GM18502 (cell line): ENCODE data around the gene GABPB2.
"Not testable (repeated sequence)": the region's sequence is repeated elsewhere in the genome, so short reads cannot be mapped to it uniquely, and the experiment has no call there.

ENCODE experiments used
- ATAC-seq: cut with Tn5 transposase; IDR thresholded peaks from one replicate; pipeline ENCODE4 v1.9.1; 2021; ENCODE audit warnings: mild to moderate bottlenecking; ENCODE audit not compliant: unreplicated experiment, poor library complexity

GABPB2 gene

DNA sequence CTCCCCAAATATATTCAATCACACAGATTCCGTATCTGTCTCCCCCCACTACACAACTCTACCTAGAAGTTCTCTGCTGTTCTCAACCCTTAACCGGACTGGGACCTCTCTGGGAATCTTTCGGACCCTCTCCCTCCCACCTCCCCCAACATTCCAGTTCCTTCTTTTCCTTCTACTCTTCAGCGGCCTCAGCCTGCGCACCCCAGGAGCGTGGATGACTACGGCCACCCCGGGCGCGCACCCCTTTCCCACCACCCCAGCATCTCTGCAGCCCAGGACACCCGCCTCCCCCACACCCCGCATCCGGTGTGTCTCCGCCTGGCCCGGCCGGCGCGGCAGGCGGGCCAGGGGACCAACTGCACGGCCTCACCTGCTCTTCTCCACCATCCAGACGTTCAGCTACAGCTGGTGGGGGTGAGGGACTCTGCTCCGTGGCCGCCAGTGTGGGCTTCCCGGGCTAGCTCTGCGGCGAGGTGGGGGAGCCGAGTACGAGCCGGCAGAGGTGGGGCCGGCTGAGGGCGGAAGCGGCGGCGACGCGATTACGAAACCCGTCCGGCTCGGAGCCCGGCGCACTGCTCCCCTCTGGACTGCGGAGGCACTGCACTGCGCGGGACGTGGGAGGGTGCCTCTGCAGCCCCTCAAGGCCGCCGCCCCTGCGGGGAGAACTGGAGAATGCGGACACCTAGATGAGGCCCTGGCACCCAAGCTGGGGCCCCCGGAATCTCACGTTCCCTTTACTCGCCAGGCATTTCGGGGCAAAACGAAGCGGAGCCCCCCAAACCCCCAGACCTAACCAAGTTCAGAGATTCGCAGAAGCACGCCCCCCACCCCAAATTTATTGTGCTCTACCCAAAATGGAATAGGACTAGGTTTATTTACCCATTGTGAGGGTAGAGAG is 11.2 kb upstream of the GABPB2 start, which contains the start of gene CDC42SE1:
CDC42SE1 (minus strand) TSS at position 514 of the 898 bp plus-strand sequence. CDS start 3,892 bp downstream, outside the sequence.
- peak; percentile 85 for ATAC-seq

DNA sequence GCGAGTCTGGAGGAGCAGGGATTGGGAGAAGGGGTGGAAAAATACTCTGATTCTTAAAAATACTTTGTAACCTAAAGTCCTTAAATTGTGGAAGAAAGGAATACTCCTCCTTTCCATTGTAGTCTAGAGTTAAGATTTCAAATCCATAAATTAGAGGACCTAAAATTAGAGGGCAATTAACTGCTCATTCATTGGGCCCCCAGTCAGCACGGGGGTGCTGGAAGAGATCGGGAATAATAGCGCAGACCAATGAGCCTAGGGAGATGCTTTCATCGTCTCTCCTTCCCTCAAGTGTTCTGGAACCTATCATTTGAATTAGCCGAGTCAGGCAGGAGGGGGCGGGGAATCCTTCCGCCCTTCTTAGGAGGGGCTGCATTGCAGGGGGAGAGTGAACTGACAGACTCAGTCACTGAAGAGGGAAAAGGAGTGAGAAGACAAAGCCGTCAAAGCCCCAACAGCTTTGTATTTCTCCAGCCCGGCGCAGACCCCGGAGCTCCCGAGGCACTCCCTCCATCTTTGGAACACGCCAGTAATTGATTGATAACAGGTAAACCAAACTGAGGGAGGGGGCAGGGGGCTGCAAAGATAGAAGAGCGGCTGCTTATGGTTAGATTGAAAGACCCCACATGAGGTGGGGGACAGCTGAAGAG is 10.4 kb upstream of the GABPB2 start, which contains the start of gene MLLT11:
MLLT11 (plus strand) TSS at position 391 of the 650 bp plus-strand sequence. CDS start 6,828 bp downstream, outside the sequence.
- no peak for ATAC-seq

DNA sequence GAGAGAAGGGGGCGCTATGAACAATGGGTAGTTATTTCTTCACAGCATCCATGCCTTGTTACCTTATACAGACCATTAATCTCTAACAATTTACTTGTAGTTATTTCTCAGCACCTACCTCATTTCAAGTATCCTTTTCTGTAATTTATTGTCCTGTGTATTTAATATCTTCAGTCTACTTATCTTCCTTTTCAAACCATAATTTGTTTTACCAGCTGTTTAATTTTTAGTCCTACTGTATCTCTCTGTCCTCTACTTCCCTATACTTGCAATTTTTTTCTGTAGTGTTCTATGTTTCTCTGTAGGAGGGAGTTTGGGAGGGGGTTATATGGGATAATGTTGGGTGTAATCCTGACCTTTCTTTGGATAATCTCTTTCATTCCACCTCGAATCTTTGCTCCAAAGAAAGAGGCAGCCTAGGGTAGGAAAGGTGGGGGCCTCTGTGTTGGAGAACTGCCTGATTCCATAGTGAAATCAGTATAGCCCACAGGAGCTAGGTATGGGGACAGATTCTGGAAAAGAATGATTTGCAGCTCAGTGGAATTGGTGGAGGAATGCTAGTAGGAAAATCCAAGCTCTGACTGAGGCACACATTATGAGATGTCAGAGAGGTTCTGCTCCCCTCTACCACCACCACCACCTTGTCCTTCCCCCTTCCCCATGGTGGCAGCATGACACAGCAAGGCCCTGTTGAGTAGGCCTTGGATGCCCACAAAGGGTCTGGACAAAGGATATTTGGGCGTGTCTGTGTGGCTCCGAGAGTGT is 9.7 kb upstream of the GABPB2 start:
- no peak for ATAC-seq

DNA sequence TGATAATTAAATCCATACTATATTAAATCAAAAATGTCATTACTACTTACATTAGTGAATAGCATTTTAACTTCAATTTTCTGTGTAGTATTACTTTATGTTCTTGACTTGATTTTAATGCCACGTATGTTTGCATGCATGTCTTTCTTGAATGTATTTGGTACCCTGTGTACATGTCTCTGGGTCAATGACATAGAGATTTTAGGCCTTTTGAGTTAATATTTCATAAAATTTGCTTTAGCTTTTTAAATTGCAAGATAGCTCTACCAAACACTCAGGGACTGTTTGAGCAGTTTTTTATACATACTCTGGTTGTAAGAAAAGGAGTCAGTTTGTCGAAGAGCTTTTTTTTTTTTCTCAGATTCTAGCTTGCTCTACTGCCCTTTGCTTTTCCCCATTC is 8.9 kb upstream of the GABPB2 start:
- ATAC-seq = no peak

DNA sequence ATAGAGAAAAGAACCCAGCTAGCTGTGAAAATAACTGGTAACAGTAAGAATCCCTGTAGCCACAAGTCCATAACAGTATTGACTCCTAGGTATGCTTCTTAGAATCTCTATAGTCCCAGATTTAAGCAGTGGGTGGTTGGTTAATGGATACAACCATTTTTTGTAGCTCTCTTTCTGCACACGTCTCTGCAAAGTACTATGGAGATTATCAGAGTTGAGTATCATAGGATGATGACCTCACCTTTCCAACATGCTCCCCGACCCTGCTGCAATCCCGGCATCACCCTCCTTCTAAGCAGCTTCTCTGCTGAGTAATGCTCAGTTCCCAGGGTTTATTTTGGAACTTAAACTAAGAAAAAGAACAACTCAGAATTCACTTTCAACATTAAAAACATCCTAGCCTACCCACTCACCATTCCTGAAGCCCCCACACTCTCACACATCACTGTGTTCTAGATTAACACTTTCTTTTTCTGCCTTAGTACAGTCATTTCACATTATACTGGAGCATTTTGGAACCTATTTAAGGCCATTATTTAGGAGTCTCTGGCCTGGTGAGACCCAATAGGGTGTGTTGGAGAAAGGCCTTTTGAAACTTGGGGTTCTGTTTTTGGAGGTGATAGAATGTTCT is 7.7 kb upstream of the GABPB2 start:
- ATAC-seq = no peak

DNA sequence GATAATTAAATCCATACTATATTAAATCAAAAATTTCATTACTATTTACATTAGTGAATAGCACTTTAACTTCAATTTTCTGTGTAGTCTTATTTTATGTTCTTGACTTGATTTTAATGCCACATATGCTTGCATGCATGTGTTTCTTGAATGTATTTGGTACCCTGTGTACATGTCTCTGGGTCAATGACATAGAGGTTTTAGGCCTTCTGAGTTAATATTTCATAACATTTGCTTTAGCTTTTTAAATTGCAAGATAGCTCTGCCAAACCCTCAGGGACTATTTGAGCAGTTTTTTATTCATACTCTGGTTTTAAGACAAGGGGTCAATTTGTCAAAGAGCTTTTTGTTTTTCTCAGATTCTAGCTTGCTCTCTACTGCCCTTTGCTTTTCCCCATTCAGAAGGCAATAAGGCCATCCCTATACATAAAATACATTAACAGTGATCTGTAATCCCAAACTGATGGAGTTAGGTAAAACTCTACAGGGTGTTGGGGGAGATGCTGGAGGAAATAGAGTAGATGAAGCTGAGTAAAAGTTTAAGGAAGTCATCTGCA is 5.4 kb upstream of the GABPB2 start:
- ATAC-seq = no peak

DNA sequence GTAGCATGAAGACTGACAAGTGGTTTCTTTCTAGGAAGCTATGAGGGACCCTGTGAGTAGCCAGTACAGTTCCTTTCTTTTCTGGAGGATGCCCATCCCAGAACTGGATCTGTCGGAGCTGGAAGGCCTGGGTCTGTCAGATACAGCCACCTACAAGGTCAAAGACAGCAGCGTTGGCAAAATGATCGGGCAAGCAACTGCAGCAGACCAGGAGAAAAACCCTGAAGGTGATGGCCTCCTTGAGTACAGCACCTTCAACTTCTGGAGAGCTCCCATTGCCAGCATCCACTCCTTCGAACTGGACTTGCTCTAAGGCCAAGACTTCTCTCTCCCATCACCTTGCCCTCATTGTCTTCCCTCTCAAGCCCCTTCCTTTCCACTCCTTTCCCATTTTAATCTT is 3.4 kb upstream of the GABPB2 start:
- ATAC-seq = no peak

DNA sequence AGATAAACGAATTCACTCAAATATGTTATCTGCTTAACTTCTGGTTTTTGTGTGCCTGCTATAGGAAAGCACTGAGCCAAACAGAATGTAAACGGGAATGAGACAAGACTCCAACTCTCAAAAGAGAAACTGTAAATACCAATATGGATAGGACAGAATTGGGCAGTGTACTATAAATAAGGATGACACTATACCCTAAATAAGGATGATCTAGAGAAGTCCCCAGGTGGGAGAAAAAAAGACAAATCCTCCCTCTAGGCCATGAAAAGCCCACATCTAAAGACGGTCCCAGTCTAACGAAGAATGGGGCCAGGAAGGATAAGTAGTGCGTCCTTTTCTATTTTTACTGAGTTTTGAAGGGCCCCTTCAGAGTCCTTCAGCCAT is 1.5 kb upstream of the GABPB2 start:
- no peak for ATAC-seq

DNA sequence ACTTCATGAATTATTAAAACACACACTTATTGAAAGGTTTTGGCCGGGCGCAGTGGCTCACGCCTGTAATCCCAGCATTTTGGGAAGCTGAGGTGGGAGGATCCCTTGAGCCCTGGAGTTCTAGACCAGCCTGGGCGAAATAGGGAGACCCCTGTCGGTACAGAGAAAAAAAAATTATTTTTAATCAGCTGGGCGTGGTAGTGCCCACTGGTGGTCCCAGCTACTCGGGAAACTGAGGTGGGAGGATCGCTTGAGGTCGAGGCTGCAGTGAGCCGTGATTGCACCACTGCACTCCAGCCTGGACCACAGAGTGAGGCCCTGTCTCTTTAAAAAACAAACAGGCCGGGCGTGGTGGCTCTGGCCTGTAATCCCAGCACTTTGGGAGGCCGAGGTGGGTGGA is 1.7 kb downstream of the GABPB2 start:
- ATAC-seq = no peak

DNA sequence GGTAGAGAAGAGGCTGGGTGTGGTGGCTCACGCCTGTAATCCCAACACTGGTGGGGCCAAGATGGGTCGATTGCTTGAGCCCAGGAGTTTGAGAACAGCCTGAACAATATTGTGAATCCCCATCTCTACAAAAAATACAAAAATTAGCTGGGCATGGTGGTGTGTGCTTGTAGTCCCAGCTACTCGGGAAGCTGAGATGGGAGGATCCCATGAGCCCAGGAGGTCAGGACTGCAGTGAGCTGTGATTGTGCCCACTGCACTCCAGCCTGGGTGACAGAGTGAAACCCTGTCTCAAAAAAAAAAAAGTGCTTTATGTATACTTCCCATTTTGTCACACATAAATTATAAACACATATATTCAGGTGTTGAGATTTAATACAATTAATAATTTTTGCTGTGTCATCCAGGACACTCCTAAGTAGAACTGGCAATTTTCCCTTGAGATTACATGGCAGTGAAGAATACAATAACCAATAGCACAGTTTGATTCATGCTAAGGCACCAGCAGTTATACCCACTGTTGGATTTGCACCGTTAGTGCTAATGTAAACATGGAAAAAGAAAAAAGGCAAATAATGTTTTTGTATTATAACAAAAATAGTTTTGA is 15.5 kb downstream of the GABPB2 start:
- no peak for ATAC-seq

DNA sequence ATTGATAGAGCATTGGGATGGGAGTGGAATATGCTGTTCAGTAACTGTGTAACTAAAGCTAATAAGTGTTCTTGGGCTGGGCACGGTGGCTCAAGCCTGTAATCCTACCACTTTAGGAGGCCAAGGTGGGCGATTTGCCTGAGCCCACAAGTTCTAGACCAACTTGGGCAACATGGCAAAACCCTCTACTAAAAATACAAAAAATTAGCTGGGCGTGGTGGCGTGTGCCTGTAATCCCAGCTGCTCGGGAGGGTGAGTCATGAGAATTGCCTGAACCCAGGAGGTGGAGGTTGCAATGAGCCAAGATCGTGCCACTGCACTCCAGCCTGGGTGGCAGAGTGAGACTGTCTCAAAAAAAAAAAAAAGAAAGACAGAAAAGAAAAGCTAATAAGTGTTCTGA is 26.9 kb downstream of the GABPB2 start:
- not testable (repeated sequence) for ATAC-seq

DNA sequence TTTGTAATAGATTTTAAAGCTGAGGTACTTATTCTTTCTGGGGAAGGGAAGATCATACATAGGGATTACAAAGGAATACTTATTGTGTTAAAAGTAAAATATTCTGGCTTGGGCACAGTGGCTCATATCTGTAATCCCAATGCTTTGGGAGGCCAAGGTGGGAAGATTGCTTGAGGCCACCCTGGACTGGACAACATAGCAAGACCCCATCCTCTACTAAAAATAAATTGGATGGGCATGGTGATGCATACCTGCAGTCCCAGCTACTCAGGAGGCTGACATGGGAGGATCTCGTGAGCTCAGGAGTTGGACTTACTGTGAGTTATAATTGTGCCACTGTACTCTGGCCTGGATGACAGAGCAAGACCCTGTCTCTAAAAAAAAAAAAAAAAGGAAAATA is 27.6 kb downstream of the GABPB2 start:
- no peak for ATAC-seq

DNA sequence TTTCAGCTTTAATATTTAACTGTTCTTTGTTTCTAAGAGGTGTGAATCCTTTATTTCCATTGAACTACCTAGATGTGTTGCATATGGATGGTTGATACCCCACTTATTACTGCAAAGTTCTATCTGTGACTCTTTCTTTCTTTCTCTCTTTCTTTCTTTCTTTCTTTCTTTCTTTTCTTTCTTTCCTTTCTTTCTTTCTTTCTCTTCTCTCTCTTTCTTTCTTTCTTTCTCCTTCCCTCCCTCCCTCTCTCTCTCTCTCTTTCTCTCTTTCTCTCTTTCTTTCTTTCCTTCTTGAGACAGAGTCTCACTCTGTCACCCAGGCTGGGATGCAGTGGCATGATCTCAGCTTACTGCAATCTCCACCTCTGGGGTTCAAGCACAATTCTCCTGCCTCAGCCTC is 34.1 kb downstream of the GABPB2 start:
- ATAC-seq = no peak

DNA sequence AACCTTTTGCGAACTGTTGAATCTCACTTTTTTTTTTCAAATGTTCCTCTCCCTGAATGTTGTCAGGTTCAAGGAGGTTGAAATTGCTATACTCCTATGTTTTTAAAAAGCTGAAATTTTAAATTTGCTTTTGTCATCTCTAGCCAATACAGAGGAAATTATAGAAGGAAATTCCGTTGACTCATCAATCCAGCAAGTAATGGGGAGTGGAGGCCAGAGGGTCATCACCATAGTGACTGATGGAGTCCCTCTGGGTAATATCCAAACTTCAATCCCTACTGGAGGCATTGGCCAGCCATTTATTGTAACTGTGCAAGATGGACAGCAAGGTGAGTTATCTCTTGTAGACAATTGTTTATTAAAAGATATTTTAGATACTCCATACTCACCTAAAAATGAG is 36.3 kb downstream of the GABPB2 start:
- no peak for ATAC-seq

DNA sequence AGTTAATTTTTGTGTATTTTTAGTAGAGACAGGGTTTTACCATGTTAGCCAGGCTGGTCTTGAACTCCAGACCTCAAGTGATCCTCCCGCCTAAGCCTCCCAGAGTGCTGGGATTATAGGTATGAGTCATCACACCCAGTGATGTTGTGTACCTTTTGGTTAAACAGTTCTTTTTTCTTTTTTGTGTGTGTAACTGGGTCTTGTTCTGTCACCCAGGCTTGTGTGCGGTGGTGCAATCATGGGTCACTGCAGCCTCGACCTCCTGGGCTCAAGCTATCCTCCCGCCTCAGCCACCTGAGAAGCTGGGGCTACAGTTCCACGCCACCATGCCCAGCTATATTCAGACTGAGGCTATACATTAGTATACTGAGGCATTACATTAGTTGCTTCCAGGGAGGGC is 37.8 kb downstream of the GABPB2 start:
- ATAC-seq = no peak

DNA sequence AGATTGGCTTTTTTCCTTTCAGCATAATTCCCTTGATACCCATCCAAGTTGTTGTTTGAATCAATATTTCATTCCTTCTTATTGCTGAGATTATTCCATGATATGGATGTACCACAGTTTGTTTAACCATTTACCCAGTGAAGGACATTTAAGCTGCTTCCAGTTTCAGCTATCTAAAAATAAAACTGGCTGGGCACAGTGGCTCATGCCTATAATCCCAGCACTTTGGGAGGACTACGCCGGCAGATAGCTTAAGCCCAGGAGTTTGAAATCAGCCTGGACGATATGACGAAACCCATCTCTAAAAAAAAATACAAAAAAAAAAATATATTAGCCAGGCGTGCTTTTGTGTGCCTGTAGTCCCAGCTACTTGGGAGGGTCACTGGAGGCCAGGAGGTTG is 43.3 kb downstream of the GABPB2 start:
- no peak for ATAC-seq

DNA sequence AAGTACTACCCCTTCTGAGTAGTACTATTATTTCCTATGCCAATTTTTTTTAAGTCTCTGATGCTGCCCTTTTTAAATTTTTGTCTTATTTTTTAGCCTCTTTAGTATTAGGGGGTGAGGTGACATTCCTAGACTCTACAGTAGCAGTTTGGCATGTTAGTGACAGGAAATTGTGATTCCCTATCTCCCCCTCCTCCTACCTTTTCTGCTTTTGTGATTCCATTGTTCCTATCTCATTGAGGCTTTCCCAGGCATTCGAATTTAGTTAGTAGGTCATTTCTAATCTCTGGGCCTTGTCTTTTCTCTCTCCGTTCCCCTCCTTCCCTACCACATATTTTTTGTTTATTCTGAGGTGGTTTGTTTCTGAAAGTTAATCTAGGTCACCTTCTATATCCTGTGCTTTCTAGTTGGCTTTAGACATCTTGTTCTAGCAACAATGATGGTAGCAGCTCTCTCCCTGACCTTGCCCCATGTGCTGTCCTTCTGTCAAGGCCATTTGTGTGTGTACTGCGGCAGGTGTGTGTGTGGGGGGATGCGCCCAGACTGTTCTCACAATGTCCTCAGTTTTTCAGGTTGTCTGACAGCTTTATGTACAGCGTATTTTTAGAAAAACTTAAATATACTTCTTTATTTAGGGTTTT is 54.3 kb downstream of the GABPB2 start:
- no peak for ATAC-seq

DNA sequence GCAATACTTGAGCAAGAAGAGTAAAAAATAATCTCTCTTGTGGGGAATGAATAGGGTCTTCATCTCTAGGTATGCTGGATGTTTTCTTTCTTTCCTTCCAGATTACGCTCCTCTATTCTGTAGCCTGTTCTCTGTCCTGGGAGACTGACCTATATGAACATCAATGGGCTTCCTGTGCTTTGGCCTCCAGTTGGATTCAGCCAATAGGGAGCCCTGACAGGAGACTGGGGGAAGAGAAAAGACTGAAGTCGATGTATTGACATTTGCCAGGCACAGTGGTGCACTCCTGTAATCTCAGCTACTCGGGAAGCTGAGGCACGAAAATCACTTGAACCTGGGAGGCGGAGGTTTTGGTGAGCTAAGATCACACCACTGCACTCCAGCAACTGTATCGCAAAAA is 58.2 kb downstream of the GABPB2 start:
- ATAC-seq = no peak

DNA sequence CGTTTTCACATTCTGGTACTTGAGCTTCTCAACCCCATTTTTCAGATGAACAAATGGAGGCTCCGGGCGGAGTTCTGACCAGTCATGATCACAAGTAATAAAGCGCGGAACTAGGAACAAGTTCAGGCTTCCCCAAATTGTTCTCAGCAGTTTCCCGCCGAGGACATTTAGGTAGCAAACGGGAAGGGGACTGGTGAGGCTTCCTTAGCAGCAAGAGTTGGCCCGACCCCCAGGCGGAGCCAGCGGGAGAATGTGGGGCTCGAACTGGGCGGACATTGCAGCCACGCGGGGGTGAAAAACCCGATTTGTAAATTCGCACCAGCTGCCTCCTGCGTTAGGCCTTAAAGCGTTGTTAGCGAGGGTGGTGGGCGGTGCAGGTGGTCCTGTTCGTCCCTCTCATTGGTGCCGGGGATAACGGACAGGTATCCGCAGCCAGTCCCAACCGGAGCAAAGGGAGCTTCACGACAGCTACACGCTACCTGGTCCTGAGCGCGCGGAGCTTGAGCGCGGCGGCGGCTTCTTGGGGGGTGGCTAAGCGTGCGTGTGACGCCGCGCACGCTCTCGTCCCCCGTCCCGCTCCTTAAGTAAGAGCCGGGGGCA is 60.5 kb downstream of the GABPB2 start:
- ATAC-seq = no peak
